Measurements from ENCODE around the gene GLOD5.

GRCh38 chrX:48784726-48785125 is 23.2 kb downstream of the GLOD5 start:
- TF ChIP-seq, protein P1, sequence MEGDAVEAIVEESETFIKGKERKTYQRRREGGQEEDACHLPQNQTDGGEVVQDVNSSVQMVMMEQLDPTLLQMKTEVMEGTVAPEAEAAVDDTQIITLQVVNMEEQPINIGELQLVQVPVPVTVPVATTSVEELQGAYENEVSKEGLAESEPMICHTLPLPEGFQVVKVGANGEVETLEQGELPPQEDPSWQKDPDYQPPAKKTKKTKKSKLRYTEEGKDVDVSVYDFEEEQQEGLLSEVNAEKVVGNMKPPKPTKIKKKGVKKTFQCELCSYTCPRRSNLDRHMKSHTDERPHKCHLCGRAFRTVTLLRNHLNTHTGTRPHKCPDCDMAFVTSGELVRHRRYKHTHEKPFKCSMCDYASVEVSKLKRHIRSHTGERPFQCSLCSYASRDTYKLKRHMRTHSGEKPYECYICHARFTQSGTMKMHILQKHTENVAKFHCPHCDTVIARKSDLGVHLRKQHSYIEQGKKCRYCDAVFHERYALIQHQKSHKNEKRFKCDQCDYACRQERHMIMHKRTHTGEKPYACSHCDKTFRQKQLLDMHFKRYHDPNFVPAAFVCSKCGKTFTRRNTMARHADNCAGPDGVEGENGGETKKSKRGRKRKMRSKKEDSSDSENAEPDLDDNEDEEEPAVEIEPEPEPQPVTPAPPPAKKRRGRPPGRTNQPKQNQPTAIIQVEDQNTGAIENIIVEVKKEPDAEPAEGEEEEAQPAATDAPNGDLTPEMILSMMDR (IDR thresholded peaks at IDR 0.05), result no peak
- no peak for TF ChIP-seq POLR2A (IDR thresholded peaks at IDR 0.05)

Data from esophagus squamous epithelium (tissue), 4 donors.